SK-N-SH treated with all-trans-retinoic acid at 6 μM for 48 hours (cell line): Measurements from ENCODE around the gene SCN1A.

Experiments used
- ATAC-seq: fragments of 200-7000 bp; cut with Tn5 transposase; 3 replicates; pipeline ENCODE4 v1.9.1; 2020; ENCODE audit warnings: mild to moderate bottlenecking, moderate library complexity
- ARNTL ChIP-seq: fragments of 450-650 bp; formaldehyde crosslinking; IDR thresholded peaks from 2 replicates; pipeline ENCODE4 v1.5.0; 2020; ENCODE audit warnings: low read depth, mild to moderate bottlenecking, moderate library complexity, borderline replicate concordance
- CSRNP3 ChIP-seq: fragments of 250-450 bp; sonication (Bioruptor Pico); IDR thresholded peaks from 2 replicates; pipeline ENCODE4 v1.5.1; 2021; ENCODE audit warnings: mild to moderate bottlenecking, moderate library complexity
- ESRRG ChIP-seq: fragments of 250-450 bp; sonication (Bioruptor Pico); IDR thresholded peaks from 2 replicates; pipeline ENCODE4 v1.6.1; 2021; ENCODE audit warnings: mild to moderate bottlenecking
- GLIS3 ChIP-seq: fragments of 250-450 bp; sonication (Bioruptor Pico); IDR thresholded peaks from 2 replicates; pipeline ENCODE4 v1.5.0; 2020; ENCODE audit warnings: mild to moderate bottlenecking, moderate library complexity
- ISL1 ChIP-seq: fragments of 250-450 bp; sonication (Bioruptor Pico); IDR thresholded peaks from 2 replicates; pipeline ENCODE4 v2.1.2; 2022; ENCODE audit warnings: mild to moderate bottlenecking, moderate library complexity
- OSR1 ChIP-seq: fragments of 250-450 bp; sonication (Bioruptor Pico); IDR thresholded peaks from 2 replicates; pipeline ENCODE4 v1.8.0; 2022; ENCODE audit warnings: moderate library complexity, mild to moderate bottlenecking, inconsistent platforms
- POU6F1 ChIP-seq: fragments of 250-450 bp; sonication (Bioruptor Pico); IDR thresholded peaks from 2 replicates; pipeline ENCODE4 v1.8.0; 2021; ENCODE audit warnings: low read depth, mild to moderate bottlenecking, moderate library complexity, borderline replicate concordance
- PPARA ChIP-seq: fragments of 250-450 bp; sonication (Bioruptor Pico); IDR thresholded peaks from 2 replicates; pipeline ENCODE4 v1.5.0; 2020; ENCODE audit warnings: mild to moderate bottlenecking, borderline replicate concordance
- RARB ChIP-seq: fragments of 250-450 bp; sonication (Bioruptor Pico); IDR thresholded peaks from 2 replicates; pipeline ENCODE4 v1.8.0; 2021; ENCODE audit warnings: mild to moderate bottlenecking, moderate library complexity
- SNAI2 ChIP-seq: fragments of 250-450 bp; sonication (Bioruptor Pico); IDR thresholded peaks from 2 replicates; pipeline ENCODE4 v1.5.0; 2020; ENCODE audit warnings: mild to moderate bottlenecking, moderate library complexity
- TCF4 ChIP-seq: fragments of 250-450 bp; sonication (Bioruptor Pico); IDR thresholded peaks from 2 replicates; pipeline ENCODE4 v1.8.0; 2021; ENCODE audit warnings: mild to moderate bottlenecking, moderate library complexity, borderline replicate concordance
- TOX ChIP-seq: fragments of 250-450 bp; sonication (Bioruptor Pico); IDR thresholded peaks from 2 replicates; pipeline ENCODE4 v1.8.0; 2021; ENCODE audit warnings: mild to moderate bottlenecking, moderate library complexity, borderline replicate concordance
- ZC3H10 ChIP-seq: fragments of 250-450 bp; sonication (Bioruptor Pico); IDR thresholded peaks from 2 replicates; pipeline ENCODE4 v1.5.1; 2021; ENCODE audit warnings: mild to moderate bottlenecking, moderate library complexity
- ZFP3 ChIP-seq: fragments of 250-450 bp; sonication (Bioruptor Pico); IDR thresholded peaks from 2 replicates; pipeline ENCODE4 v1.5.0; 2020; ENCODE audit warnings: mild to moderate bottlenecking, moderate library complexity
- ZFP30 ChIP-seq: fragments of 450-650 bp; formaldehyde crosslinking; IDR thresholded peaks from 2 replicates; pipeline ENCODE4 v1.5.0; 2022; ENCODE audit warnings: mild to moderate bottlenecking, moderate library complexity
- ZNF565 ChIP-seq: fragments of 450-650 bp; formaldehyde crosslinking; conservative IDR thresholded peaks from 2 replicates; pipeline ENCODE4 v1.5.0; 2020; ENCODE audit warnings: low read depth, mild to moderate bottlenecking, moderate library complexity
- ZNF70 ChIP-seq: fragments of 450-650 bp; formaldehyde crosslinking; IDR thresholded peaks from 2 replicates; pipeline ENCODE4 v1.5.0; 2020; ENCODE audit warnings: mild to moderate bottlenecking, moderate library complexity
- ZNF8 ChIP-seq: fragments of 450-650 bp; formaldehyde crosslinking; IDR thresholded peaks from 2 replicates; pipeline ENCODE4 v1.5.0; 2020; ENCODE audit warnings: mild to moderate bottlenecking, moderate library complexity
- TF ChIP-seq, protein P1 (sequence below): fragments of 250-450 bp; sonication (Bioruptor Pico); IDR thresholded peaks from 2 replicates; pipeline ENCODE4 v1.8.0; 2020; ENCODE audit warnings: mild to moderate bottlenecking, moderate library complexity, borderline replicate concordance
- TF ChIP-seq, protein P2 (sequence below): fragments of 250-450 bp; sonication (Bioruptor Pico); IDR thresholded peaks from 2 replicates; pipeline ENCODE4 v1.5.1; 2020; ENCODE audit warnings: low read depth, mild to moderate bottlenecking, moderate library complexity
- TF ChIP-seq, protein P3 (sequence below): fragments of 250-450 bp; sonication (Bioruptor Pico); IDR thresholded peaks from 2 replicates; pipeline ENCODE4 v1.5.0; 2020; ENCODE audit warnings: mild to moderate bottlenecking, moderate library complexity

Gene SCN1A

GRCh38 chr2:166167449-166167848 is 39.6 kb upstream of the SCN1A start:
- TF ChIP-seq ZNF8 (CRISPR knock-in tag) (no peak), ZFP3 (no peak), ARNTL (no peak), ISL1 (CRISPR knock-in tag) (peak; percentile 44)
- TF ChIP-seq, protein P1, sequence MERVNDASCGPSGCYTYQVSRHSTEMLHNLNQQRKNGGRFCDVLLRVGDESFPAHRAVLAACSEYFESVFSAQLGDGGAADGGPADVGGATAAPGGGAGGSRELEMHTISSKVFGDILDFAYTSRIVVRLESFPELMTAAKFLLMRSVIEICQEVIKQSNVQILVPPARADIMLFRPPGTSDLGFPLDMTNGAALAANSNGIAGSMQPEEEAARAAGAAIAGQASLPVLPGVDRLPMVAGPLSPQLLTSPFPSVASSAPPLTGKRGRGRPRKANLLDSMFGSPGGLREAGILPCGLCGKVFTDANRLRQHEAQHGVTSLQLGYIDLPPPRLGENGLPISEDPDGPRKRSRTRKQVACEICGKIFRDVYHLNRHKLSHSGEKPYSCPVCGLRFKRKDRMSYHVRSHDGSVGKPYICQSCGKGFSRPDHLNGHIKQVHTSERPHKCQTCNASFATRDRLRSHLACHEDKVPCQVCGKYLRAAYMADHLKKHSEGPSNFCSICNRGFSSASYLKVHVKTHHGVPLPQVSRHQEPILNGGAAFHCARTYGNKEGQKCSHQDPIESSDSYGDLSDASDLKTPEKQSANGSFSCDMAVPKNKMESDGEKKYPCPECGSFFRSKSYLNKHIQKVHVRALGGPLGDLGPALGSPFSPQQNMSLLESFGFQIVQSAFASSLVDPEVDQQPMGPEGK: no peak
- no peak for ATAC-seq

DNA sequence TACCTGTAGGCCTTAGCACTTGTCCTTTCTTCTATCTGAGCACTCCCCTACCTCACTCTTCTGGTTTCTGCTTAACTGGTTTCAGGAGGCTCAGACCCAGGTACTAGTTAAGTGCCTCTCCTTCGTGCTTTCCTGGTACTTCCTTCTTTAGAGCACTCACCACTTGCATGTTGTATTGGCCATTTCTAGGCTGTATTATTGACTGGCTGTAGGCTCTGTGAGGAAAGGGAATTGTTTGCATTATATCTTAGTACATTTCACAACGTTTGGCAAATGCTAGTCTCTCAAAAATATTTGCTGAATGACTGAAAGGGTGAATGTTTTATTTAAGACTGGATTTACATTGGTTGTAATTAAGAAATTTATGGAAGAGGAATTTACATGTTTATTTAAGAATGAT is 36.0 kb upstream of the SCN1A start:
- ATAC-seq: no peak
- TF ChIP-seq SNAI2 (CRISPR knock-in tag) (no peak), ZC3H10 (CRISPR knock-in tag) (no peak), ARNTL (no peak), ZFP30 (CRISPR knock-in tag) (no peak), ZFP3 (no peak), RARB (CRISPR knock-in tag) (no peak), OSR1 (CRISPR knock-in tag) (no peak), CSRNP3 (CRISPR knock-in tag) (no peak), ISL1 (CRISPR knock-in tag) (no peak), ZNF8 (CRISPR knock-in tag) (no peak), GLIS3 (CRISPR knock-in tag) (no peak), ESRRG (CRISPR knock-in tag) (no peak), ZNF70 (CRISPR knock-in tag) (no peak)
- TF ChIP-seq, protein P2, sequence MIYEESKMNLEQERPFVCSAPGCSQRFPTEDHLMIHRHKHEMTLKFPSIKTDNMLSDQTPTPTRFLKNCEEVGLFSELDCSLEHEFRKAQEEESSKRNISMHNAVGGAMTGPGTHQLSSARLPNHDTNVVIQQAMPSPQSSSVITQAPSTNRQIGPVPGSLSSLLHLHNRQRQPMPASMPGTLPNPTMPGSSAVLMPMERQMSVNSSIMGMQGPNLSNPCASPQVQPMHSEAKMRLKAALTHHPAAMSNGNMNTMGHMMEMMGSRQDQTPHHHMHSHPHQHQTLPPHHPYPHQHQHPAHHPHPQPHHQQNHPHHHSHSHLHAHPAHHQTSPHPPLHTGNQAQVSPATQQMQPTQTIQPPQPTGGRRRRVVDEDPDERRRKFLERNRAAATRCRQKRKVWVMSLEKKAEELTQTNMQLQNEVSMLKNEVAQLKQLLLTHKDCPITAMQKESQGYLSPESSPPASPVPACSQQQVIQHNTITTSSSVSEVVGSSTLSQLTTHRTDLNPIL: no peak
- TF ChIP-seq, protein P1: no peak
- TF ChIP-seq, protein P3, sequence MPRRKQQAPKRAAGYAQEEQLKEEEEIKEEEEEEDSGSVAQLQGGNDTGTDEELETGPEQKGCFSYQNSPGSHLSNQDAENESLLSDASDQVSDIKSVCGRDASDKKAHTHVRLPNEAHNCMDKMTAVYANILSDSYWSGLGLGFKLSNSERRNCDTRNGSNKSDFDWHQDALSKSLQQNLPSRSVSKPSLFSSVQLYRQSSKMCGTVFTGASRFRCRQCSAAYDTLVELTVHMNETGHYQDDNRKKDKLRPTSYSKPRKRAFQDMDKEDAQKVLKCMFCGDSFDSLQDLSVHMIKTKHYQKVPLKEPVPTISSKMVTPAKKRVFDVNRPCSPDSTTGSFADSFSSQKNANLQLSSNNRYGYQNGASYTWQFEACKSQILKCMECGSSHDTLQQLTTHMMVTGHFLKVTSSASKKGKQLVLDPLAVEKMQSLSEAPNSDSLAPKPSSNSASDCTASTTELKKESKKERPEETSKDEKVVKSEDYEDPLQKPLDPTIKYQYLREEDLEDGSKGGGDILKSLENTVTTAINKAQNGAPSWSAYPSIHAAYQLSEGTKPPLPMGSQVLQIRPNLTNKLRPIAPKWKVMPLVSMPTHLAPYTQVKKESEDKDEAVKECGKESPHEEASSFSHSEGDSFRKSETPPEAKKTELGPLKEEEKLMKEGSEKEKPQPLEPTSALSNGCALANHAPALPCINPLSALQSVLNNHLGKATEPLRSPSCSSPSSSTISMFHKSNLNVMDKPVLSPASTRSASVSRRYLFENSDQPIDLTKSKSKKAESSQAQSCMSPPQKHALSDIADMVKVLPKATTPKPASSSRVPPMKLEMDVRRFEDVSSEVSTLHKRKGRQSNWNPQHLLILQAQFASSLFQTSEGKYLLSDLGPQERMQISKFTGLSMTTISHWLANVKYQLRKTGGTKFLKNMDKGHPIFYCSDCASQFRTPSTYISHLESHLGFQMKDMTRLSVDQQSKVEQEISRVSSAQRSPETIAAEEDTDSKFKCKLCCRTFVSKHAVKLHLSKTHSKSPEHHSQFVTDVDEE (CRISPR knock-in tag): no peak
- TF ChIP-seq, all 23 proteins: peak for 0

DNA sequence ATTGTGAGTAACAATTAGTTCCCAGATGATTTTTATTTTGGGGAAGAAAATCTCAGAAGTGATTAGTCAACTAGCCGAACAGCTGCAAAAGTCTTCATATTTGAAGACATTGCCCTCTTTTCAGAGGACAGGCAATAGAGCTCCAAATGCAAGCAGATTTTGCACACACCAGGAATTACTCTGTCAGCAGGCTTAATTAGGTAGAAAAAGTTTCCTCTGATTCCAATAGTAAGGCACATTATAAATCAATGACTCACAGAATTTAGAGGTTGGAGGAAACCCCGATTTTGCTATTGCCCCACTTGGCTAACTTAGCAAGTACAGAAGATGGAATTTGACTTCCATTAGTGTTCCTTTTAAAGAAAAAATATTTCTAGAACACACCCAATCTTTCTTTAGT is 30.7 kb upstream of the SCN1A start:
- TF ChIP-seq TOX (CRISPR knock-in tag): no peak
- no peak for TF ChIP-seq ZFP30 (CRISPR knock-in tag)
- no peak for TF ChIP-seq POU6F1 (CRISPR knock-in tag)
- no peak for TF ChIP-seq ZNF565 (CRISPR knock-in tag)
- TF ChIP-seq ZFP3: no peak
- TF ChIP-seq, protein P2: no peak
- no peak for TF ChIP-seq ISL1 (CRISPR knock-in tag)
- TF ChIP-seq ESRRG (CRISPR knock-in tag): no peak
- no peak for TF ChIP-seq PPARA (CRISPR knock-in tag)
- TF ChIP-seq GLIS3 (CRISPR knock-in tag): no peak
- no peak for TF ChIP-seq OSR1 (CRISPR knock-in tag)
- TF ChIP-seq, protein P3 (CRISPR knock-in tag): no peak
- no peak for TF ChIP-seq TCF4

More for the DNA sequence above, 30.7 kb upstream of the SCN1A start:
- ATAC-seq: no peak
